Activated T-helper 2 cell treated with anti-CD3 and anti-CD28 coated beads, Interferon-gamma antibody, Interleukin-2, Interleukin-4, amounts not matched to agents 10 μg/mL and 5 μg/mL and 100 μg/mL, durations not matched to agents 14 hours and 24 hours and 36 hours (primary cell): ENCODE results near the gene LUZP1. TPM values are rescaled to one million over a fixed set of nuclear protein-coding genes. Genes with fewer than 3 reads are reported as not detected.

Experiments
- DNase-seq: peaks from one replicate; pipeline ENCODE4 v3.0.0; 2021; ENCODE audit warnings: low spot score
- H3K27ac Mint-ChIP-seq: one replicate; pipeline ENCODE4 v1.8.0; 2021; ENCODE audit warnings: mixed read lengths
- H3K27me3 Mint-ChIP-seq: one replicate; pipeline ENCODE4 v1.8.0; 2021; ENCODE audit warnings: low read depth, mixed read lengths
- H3K36me3 Mint-ChIP-seq: one replicate; pipeline ENCODE4 v1.8.0; 2021; ENCODE audit warnings: low read depth, mixed read lengths
- H3K4me1 Mint-ChIP-seq: one replicate; pipeline ENCODE4 v1.8.0; 2021; ENCODE audit warnings: low read depth, mixed read lengths
- H3K4me3 Mint-ChIP-seq: one replicate; pipeline ENCODE4 v1.8.0; 2021; ENCODE audit warnings: low read depth, mild to moderate bottlenecking, moderate library complexity, mixed read lengths
- H3K9me3 Mint-ChIP-seq: one replicate; pipeline ENCODE4 v1.8.0; 2021; ENCODE audit warnings: mixed read lengths
- intact Hi-C: fragments of 100-400 bp; cut with micrococcal nuclease; formaldehyde crosslinking; loops from one replicate; pipeline ENCODE4 v1.15.1; 2023
- total RNA-seq: library from RNA; stranded (reverse); gene quantifications from 2 replicates; pipeline ENCODE4 v1.2.3, GENCODE V29; 2022

Gene LUZP1
- total RNA-seq, 1 donor from 2014 or later = 21.6 TPM

GRCh38 chr1:23179862-23180261, 11.2 kb upstream of the LUZP1 start:
- no peaks in the 10 kb centered on the region for H3K9me3 Mint-ChIP-seq
- no peak overlapping the region for H3K4me3 Mint-ChIP-seq
- peaks cover 36% of the 10 kb centered on the region for H3K27me3 Mint-ChIP-seq
- H3K4me1 Mint-ChIP-seq = peaks cover 6% of the 10 kb centered on the region
- intact Hi-C loops = no loop called here
- H3K27ac Mint-ChIP-seq = no peak overlapping the region
- no peak for DNase-seq
- no peaks in the 10 kb centered on the region for H3K36me3 Mint-ChIP-seq

DNA sequence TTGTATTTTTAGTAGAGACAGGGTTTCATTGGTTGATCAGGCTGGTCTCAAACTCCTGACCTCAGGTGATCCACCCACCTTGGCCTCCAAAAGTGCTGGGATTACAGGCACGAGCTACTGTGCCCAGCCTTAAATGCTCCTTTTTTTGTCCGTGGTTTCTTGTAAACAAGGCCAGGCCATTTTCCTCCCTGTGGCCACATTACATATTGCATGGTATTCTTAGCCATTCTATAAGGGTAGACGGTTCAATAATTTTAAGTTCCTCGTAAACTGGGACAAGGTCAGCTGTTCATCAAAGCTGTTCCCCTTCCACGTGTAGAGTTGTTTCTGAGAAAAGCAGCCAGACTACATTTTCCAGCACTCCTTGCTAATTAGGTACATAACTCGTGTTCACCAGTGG, 10.3 kb upstream of the LUZP1 start:
- no peak overlapping the region for H3K27ac Mint-ChIP-seq
- H3K27me3 Mint-ChIP-seq = peaks cover 36% of the 10 kb centered on the region
- H3K4me3 Mint-ChIP-seq = no peak overlapping the region
- no peaks in the 10 kb centered on the region for H3K36me3 Mint-ChIP-seq
- peaks cover 6% of the 10 kb centered on the region for H3K4me1 Mint-ChIP-seq
- intact Hi-C loops = no loop called here
- no peak for DNase-seq
- peaks cover 4% of the 10 kb centered on the region for H3K9me3 Mint-ChIP-seq

DNA sequence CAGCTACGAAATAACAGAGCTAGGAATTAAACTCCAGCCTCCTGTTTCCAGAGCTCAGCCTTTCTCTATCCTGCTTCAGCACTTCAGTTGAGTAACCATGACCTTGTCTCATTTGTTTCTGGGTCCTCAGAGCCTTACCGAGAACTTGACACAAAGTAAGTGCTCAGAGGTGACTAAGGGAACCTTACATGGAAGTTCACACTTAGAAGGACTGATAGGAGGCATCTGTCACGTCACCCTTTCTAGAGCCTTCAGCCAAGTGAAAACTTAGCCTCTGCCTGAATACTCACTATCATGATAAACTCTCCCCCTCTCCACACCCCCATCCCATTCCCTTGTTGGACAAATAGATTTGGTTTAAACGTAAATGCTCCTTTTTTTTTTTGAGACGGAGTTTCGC, 9.8 kb upstream of the LUZP1 start:
- H3K27me3 Mint-ChIP-seq = peaks cover 36% of the 10 kb centered on the region
- H3K4me1 Mint-ChIP-seq = peaks cover 6% of the 10 kb centered on the region
- H3K4me3 Mint-ChIP-seq = no peak overlapping the region
- intact Hi-C loops = no loop called here
- DNase-seq = no peak
- no peaks in the 10 kb centered on the region for H3K36me3 Mint-ChIP-seq
- H3K9me3 Mint-ChIP-seq = peaks cover 4% of the 10 kb centered on the region
- H3K27ac Mint-ChIP-seq = no peak overlapping the region

- Mint-ChIP-seq H3K27ac (no peak overlapping the region), H3K9me3 (peaks cover 4% of the 10 kb centered on the region), H3K27me3 (peaks cover 32% of the 10 kb centered on the region), H3K4me1 (peaks cover 6% of the 10 kb centered on the region), H3K36me3 (no peaks in the 10 kb centered on the region), H3K4me3 (peak overlapping the region; percentile 69)
- intact Hi-C loops = no loop called here
- DNase-seq = peak; percentile 35
Measured at GRCh38 chr1:23177438-23178380, 9.1 kb upstream of the LUZP1 start.

DNA sequence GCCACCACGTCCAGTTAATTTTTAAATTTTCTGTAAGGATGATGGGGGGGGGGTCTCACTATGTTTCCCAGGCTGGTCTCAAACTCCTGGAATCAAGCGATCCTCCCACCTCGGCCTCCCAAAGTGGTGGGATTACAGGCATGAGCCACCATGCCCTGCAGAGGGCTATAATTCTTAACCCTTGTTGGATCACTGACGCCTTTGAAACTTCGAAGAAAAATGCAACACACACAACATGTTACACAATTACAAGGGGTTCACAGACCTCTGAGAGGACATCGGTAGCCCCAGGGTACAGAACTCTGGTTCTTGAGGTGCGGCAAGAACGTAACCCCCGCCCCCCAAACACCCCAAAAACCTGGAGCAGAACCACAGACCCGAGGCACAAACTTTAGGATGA, 8.4 kb upstream of the LUZP1 start:
- intact Hi-C loops = no loop called here
- DNase-seq = no peak
- H3K4me1 Mint-ChIP-seq = peaks cover 6% of the 10 kb centered on the region
- H3K9me3 Mint-ChIP-seq = peaks cover 4% of the 10 kb centered on the region
- H3K27me3 Mint-ChIP-seq = peaks cover 31% of the 10 kb centered on the region
- peak overlapping the region; percentile 69 for H3K4me3 Mint-ChIP-seq
- no peaks in the 10 kb centered on the region for H3K36me3 Mint-ChIP-seq
- H3K27ac Mint-ChIP-seq = no peak overlapping the region

DNA sequence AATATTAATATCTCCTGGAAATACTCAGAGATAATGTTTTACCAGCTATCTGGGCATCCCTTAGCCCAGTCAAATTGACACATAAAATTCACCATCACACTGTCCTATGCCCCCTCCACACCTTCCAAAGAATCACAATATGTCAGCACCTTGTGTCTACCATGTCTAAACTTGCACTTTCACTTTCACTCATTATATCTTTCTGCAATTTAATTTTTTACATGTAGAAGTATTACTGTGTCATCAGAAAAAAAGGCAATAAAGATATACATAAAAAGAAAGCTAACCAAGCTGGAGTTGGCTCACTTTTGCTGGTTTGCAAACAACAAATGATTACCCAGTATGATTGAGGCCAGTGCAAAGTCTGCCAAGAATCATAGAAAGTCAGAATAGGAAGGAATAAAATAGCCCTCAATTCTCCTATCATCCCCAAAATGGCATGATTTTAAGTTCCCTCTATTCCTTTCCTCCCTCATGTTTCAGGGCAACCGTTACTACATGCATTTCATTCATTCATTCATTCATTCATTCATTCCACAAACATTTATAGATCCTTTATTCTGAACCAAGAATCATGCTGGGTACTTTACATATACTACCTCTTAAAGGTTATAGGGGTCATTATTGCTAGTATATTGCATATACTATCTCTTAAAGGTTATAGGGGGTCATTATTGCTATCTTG, 5.9 kb upstream of the LUZP1 start:
- no peak for DNase-seq
- H3K27me3 Mint-ChIP-seq = peaks cover 27% of the 10 kb centered on the region
- no peaks in the 10 kb centered on the region for H3K36me3 Mint-ChIP-seq
- H3K4me1 Mint-ChIP-seq = peaks cover 11% of the 10 kb centered on the region
- intact Hi-C loops = no loop called here
- H3K9me3 Mint-ChIP-seq = peaks cover 4% of the 10 kb centered on the region
- H3K27ac Mint-ChIP-seq = no peak overlapping the region
- H3K4me3 Mint-ChIP-seq = no peak overlapping the region

GRCh38 chr1:23171181-23171755, 2.6 kb upstream of the LUZP1 start:
- DNase-seq = no peak
- Mint-ChIP-seq H3K4me3 (no peak overlapping the region), H3K4me1 (peaks cover 20% of the 10 kb centered on the region), H3K36me3 (no peaks in the 10 kb centered on the region), H3K27me3 (peaks cover 10% of the 10 kb centered on the region), H3K27ac (no peak overlapping the region), H3K9me3 (peaks cover 4% of the 10 kb centered on the region)
- intact Hi-C loops = no loop called here

GRCh38 chr1:23169727-23170335, 1.2 kb upstream of the LUZP1 start:
- Mint-ChIP-seq H3K27me3 (peaks cover 2% of the 10 kb centered on the region), H3K4me1 (peaks cover 26% of the 10 kb centered on the region), H3K4me3 (peak overlapping the region; percentile 98), H3K27ac (peak overlapping the region; percentile 58), H3K36me3 (peaks cover 2% of the 10 kb centered on the region), H3K9me3 (peaks cover 4% of the 10 kb centered on the region)
- no peak for DNase-seq
- intact Hi-C loops = loop anchor here (2.0 kb wide), 1 partner anchor 21 kb away; no protein-coding TSS in a partner anchor

GRCh38 chr1:23169195-23169575, 529 bp upstream of the LUZP1 start:
- intact Hi-C loops = loop anchor here (2.0 kb wide), 1 partner anchor 20 kb away; no protein-coding TSS in a partner anchor
- peak overlapping the region; percentile 98 for H3K4me3 Mint-ChIP-seq
- peaks cover 22% of the 10 kb centered on the region for H3K4me1 Mint-ChIP-seq
- DNase-seq = no peak
- peak overlapping the region; percentile 58 for H3K27ac Mint-ChIP-seq
- peaks cover 2% of the 10 kb centered on the region for H3K27me3 Mint-ChIP-seq
- peaks cover 3% of the 10 kb centered on the region for H3K36me3 Mint-ChIP-seq
- H3K9me3 Mint-ChIP-seq = peaks cover under 1% of the 10 kb centered on the region

- intact Hi-C loops = loop anchor here (1.0 to 2.0 kb wide), 2 partner anchors 19 to 65 kb away; no protein-coding TSS in a partner anchor
- Mint-ChIP-seq H3K4me3 (peak overlapping the region; percentile 98), H3K4me1 (peaks cover 22% of the 10 kb centered on the region), H3K9me3 (no peaks in the 10 kb centered on the region), H3K36me3 (peaks cover 3% of the 10 kb centered on the region), H3K27me3 (peaks cover 2% of the 10 kb centered on the region), H3K27ac (peak overlapping the region; percentile 85)
- peak; percentile 21 for DNase-seq
Measured at GRCh38 chr1:23168079-23168444, 594 bp downstream of the LUZP1 start.

GRCh38 chr1:23167353-23168078, 1.1 kb downstream of the LUZP1 start:
- Mint-ChIP-seq H3K4me3 (peak overlapping the region; percentile 98), H3K9me3 (no peaks in the 10 kb centered on the region), H3K4me1 (peaks cover 22% of the 10 kb centered on the region), H3K36me3 (peaks cover 3% of the 10 kb centered on the region), H3K27ac (no peak overlapping the region), H3K27me3 (peaks cover 2% of the 10 kb centered on the region)
- intact Hi-C loops = loop anchor here (1.0 to 2.0 kb wide), 2 partner anchors 19 to 64 kb away; no protein-coding TSS in a partner anchor
- no peak for DNase-seq

- Mint-ChIP-seq H3K9me3 (no peaks in the 10 kb centered on the region), H3K27me3 (peaks cover 2% of the 10 kb centered on the region), H3K36me3 (peaks cover 3% of the 10 kb centered on the region), H3K27ac (no peak overlapping the region), H3K4me1 (peaks cover 22% of the 10 kb centered on the region), H3K4me3 (peak overlapping the region; percentile 74)
- intact Hi-C loops = no loop called here
- no peak for DNase-seq
Measured at GRCh38 chr1:23166854-23167253, 1.8 kb downstream of the LUZP1 start.
